ENCODE data around the gene VRK1.

DNA sequence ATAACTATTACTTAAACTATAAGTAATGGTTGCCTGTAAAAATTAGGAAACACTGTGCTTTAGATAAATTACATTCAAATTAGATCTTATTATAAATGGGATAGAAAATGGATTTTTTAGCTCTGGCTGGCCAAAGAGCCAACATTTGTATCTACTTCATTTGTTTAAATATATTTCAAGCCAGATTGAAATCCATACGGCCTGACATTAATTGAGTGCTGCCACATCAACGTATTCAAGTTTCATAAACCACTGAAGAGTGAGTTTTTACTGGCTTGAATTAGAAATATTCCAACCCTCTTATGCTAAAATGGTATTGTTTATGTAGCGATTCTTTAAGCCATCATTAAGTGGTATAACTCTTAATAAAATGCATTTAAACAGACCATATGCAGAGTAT lies 133.3 kb downstream of the VRK1 start:
- no peak for TF ChIP-seq POLR2A (IDR thresholded peaks at IDR 0.05)
- TF ChIP-seq, protein P1, sequence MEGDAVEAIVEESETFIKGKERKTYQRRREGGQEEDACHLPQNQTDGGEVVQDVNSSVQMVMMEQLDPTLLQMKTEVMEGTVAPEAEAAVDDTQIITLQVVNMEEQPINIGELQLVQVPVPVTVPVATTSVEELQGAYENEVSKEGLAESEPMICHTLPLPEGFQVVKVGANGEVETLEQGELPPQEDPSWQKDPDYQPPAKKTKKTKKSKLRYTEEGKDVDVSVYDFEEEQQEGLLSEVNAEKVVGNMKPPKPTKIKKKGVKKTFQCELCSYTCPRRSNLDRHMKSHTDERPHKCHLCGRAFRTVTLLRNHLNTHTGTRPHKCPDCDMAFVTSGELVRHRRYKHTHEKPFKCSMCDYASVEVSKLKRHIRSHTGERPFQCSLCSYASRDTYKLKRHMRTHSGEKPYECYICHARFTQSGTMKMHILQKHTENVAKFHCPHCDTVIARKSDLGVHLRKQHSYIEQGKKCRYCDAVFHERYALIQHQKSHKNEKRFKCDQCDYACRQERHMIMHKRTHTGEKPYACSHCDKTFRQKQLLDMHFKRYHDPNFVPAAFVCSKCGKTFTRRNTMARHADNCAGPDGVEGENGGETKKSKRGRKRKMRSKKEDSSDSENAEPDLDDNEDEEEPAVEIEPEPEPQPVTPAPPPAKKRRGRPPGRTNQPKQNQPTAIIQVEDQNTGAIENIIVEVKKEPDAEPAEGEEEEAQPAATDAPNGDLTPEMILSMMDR (IDR thresholded peaks at IDR 0.05): no peak

All from transverse colon (tissue), 3 donors.